GM23338 (cell line): ENCODE measurements around the gene ANKLE2. TPM values are rescaled to one million over a fixed set of nuclear protein-coding genes. Genes with fewer than 3 reads are reported as not detected.

ENCODE experiments used
- ATAC-seq: fragments of 200-7000 bp; cut with Tn5 transposase; 3 replicates; pipeline ENCODE4 v1.9.1; 2020
- DNase-seq: peaks from one replicate; pipeline ENCODE4 v3.0.0-alpha.2; 2015; ENCODE audit warnings: low spot score
- H2AFZ ChIP-seq: fragments of 200-600 bp; sonication (generic); 2 replicates; pipeline ENCODE4 v1.8.0; 2016; ENCODE audit warnings: antibody characterized with exemption, mild to moderate bottlenecking, moderate library complexity
- H3F3A ChIP-seq: fragments of 200-600 bp; sonication (generic); replicated peaks from 2 replicates; pipeline ENCODE4 v1.8.0; 2017; ENCODE audit warnings: antibody characterized with exemption, mixed run types, low read depth
- H3K27ac ChIP-seq: fragments of 200-600 bp; sonication (generic); 2 replicates; pipeline ENCODE4 v1.6.1; 2016; ENCODE audit warnings: low read depth
- H3K27me3 ChIP-seq: fragments of 200-600 bp; sonication (generic); 2 replicates; pipeline ENCODE4 v1.8.0; 2016; ENCODE audit warnings: mild to moderate bottlenecking, mixed run types, moderate library complexity; ENCODE audit not compliant: insufficient read depth
- H3K36me3 ChIP-seq: fragments of 200-600 bp; sonication (generic); 2 replicates; pipeline ENCODE4 v1.8.0; 2016; ENCODE audit warnings: mild to moderate bottlenecking; ENCODE audit not compliant: insufficient read depth
- H3K4me1 ChIP-seq: fragments of 200-600 bp; sonication (generic); 2 replicates; pipeline ENCODE4 v1.8.0; 2016; ENCODE audit warnings: mild to moderate bottlenecking, moderate library complexity; ENCODE audit not compliant: insufficient read depth
- H3K4me2 ChIP-seq: fragments of 200-600 bp; sonication (generic); 2 replicates; pipeline ENCODE4 v1.7.1; 2017; ENCODE audit warnings: mixed run types
- H3K4me3 ChIP-seq: fragments of 200-600 bp; sonication (generic); 2 replicates; pipeline ENCODE4 v1.6.1; 2016; ENCODE audit warnings: mixed run types
- H3K79me2 ChIP-seq: fragments of 200-600 bp; sonication (generic); replicated peaks from 2 replicates; pipeline ENCODE4 v1.8.0; 2017; ENCODE audit warnings: mild to moderate bottlenecking; ENCODE audit not compliant: insufficient read depth
- H3K9me2 ChIP-seq: fragments of 200-600 bp; sonication (generic); 2 replicates; pipeline ENCODE4 v1.8.0; 2017; ENCODE audit not compliant: insufficient read depth
- H4K20me1 ChIP-seq: fragments of 200-600 bp; sonication (generic); replicated peaks from 2 replicates; pipeline ENCODE4 v1.8.0; 2017; ENCODE audit warnings: mild to moderate bottlenecking; ENCODE audit not compliant: insufficient read depth
- H3K27ac Mint-ChIP-seq: 2 replicates; pipeline ENCODE4 v1.8.0; 2020; ENCODE audit warnings: inconsistent platforms, mild to moderate bottlenecking, moderate library complexity, mixed read lengths
- H3K27me3 Mint-ChIP-seq: 3 replicates; pipeline ENCODE4 v1.8.0; 2022; ENCODE audit warnings: low read depth, mild to moderate bottlenecking, moderate library complexity, mixed read lengths, inconsistent platforms; ENCODE audit not compliant: insufficient read depth, poor library complexity
- H3K36me3 Mint-ChIP-seq: 3 replicates; pipeline ENCODE4 v1.8.0; 2021; ENCODE audit warnings: low read depth, mild to moderate bottlenecking, inconsistent platforms, moderate library complexity, mixed read lengths
- H3K4me1 Mint-ChIP-seq: 3 replicates; pipeline ENCODE4 v1.8.0; 2020; ENCODE audit warnings: mild to moderate bottlenecking, inconsistent platforms, mixed read lengths
- H3K4me3 Mint-ChIP-seq: 3 replicates; pipeline ENCODE4 v1.8.0; 2021; ENCODE audit warnings: moderate library complexity, mild to moderate bottlenecking, inconsistent platforms, mixed read lengths
- H3K9me3 Mint-ChIP-seq: 3 replicates; pipeline ENCODE4 v1.8.0; 2020; ENCODE audit warnings: moderate library complexity, mild to moderate bottlenecking, inconsistent platforms, mixed read lengths
- CREB1 ChIP-seq: fragments of 250-450 bp; sonication (Bioruptor Pico); IDR thresholded peaks from 2 replicates; pipeline ENCODE4 v1.5.0; 2020; ENCODE audit warnings: low read depth, mild to moderate bottlenecking, moderate library complexity
- EZH2 ChIP-seq: fragments of 200-600 bp; sonication (generic); IDR thresholded peaks from one replicate; pipeline ENCODE4 v1.8.0; 2017; ENCODE audit warnings: antibody characterized with exemption, mild to moderate bottlenecking, low read depth; ENCODE audit not compliant: unreplicated experiment
- EZH2phosphoT487 ChIP-seq: fragments of 200-600 bp; sonication (generic); IDR thresholded peaks from one replicate; pipeline ENCODE4 v1.8.1; 2018; ENCODE audit warnings: antibody characterized with exemption; ENCODE audit not compliant: unreplicated experiment
- JUNB ChIP-seq: IDR thresholded peaks from one replicate; pipeline ENCODE4 v1.6.1; 2016; ENCODE audit warnings: antibody characterized with exemption; ENCODE audit not compliant: unreplicated experiment
- NANOG ChIP-seq: IDR thresholded peaks from 2 replicates; pipeline ENCODE4 v1.6.1; 2016; ENCODE audit warnings: antibody characterized with exemption, borderline replicate concordance
- POLR2AphosphoS5 ChIP-seq: IDR thresholded peaks from 2 replicates; pipeline ENCODE4 v1.6.1; 2016; ENCODE audit warnings: antibody characterized with exemption, low read depth
- STAT1 ChIP-seq: IDR thresholded peaks from one replicate; pipeline ENCODE4 v1.6.1; 2016; ENCODE audit warnings: antibody characterized with exemption; ENCODE audit not compliant: unreplicated experiment
- ZNF114 ChIP-seq: fragments of 250-450 bp; sonication (Bioruptor Pico); IDR thresholded peaks from 2 replicates; pipeline ENCODE4 v1.5.0; 2020; ENCODE audit warnings: mild to moderate bottlenecking, moderate library complexity
- ZNF331 ChIP-seq: fragments of 250-450 bp; sonication (Bioruptor Pico); IDR thresholded peaks from 2 replicates; pipeline ENCODE4 v1.5.0; 2020; ENCODE audit warnings: low read depth, mild to moderate bottlenecking, moderate library complexity
- polyA plus RNA-seq: library from polyadenylated mRNA; unstranded; fragments of >200 nt; fragmentation: Nextera tagmentation; extraction: Ambion mirVana; gene quantifications from 2 replicates; pipeline ENCODE4 v1.2.1, GENCODE V29; 2016
- total RNA-seq: library from RNA; depleted of rRNA; stranded (reverse); fragments of >200 nt; shearing (Covaris generic); gene quantifications from 2 replicates; pipeline ENCODE4 v1.2.3, GENCODE V29; 2014
- TF ChIP-seq, protein P1 (sequence below): fragments of 250-450 bp; sonication (Bioruptor Pico); IDR thresholded peaks from 2 replicates; pipeline ENCODE4 v1.5.0; 2020; ENCODE audit warnings: mild to moderate bottlenecking, moderate library complexity
- TF ChIP-seq, protein P2 (sequence below): IDR thresholded peaks from 2 replicates; pipeline ENCODE4 v1.6.1; 2016; ENCODE audit warnings: antibody characterized with exemption
- TF ChIP-seq, protein P3 (sequence below): IDR thresholded peaks from one replicate; pipeline ENCODE4 v1.6.1; 2018; ENCODE audit warnings: antibody characterized with exemption; ENCODE audit not compliant: unreplicated experiment
- TF ChIP-seq, protein P4 (sequence below), 2 experiments: fragments of 200-600 bp in 1 of 2; sonication (generic) in 1 of 2; conservative IDR thresholded peaks; 2 replicates each; pipeline versions ENCODE4 v1.5.1 to v1.6.1; 2016 to 2017; ENCODE audit warnings: antibody characterized with exemption in 2 of 2, low read depth in 2 of 2, mild to moderate bottlenecking in 2 of 2, moderate library complexity in 1 of 2

Gene ANKLE2
- total and polyA plus RNA-seq, 2 experiments from 2014 or later: 27.2 to 63.7 TPM

DNA sequence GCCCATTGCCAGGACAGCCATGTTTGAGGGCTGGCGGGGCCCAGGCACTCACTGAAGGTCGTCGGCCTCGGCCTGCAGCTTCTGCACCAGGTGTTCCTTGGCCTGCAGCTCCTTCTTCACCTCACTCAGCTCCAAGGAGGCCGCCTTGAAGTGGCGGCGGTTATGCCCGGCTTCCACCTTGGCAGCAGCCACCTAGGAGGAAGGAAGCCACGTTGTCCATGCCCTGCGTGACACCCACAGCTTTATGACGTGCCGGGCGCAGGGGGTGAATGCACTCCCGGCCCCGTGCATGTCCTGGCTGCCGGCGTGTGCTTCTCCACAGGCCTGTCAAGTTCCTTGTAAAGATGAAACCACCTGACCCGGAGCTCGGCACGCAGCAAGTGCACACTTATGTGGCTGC is 16.0 kb upstream of the ANKLE2 start:
- no peak overlapping the region for H3K27ac ChIP-seq
- no peak for TF ChIP-seq ZNF331 (CRISPR knock-in tag)
- TF ChIP-seq, protein P1, sequence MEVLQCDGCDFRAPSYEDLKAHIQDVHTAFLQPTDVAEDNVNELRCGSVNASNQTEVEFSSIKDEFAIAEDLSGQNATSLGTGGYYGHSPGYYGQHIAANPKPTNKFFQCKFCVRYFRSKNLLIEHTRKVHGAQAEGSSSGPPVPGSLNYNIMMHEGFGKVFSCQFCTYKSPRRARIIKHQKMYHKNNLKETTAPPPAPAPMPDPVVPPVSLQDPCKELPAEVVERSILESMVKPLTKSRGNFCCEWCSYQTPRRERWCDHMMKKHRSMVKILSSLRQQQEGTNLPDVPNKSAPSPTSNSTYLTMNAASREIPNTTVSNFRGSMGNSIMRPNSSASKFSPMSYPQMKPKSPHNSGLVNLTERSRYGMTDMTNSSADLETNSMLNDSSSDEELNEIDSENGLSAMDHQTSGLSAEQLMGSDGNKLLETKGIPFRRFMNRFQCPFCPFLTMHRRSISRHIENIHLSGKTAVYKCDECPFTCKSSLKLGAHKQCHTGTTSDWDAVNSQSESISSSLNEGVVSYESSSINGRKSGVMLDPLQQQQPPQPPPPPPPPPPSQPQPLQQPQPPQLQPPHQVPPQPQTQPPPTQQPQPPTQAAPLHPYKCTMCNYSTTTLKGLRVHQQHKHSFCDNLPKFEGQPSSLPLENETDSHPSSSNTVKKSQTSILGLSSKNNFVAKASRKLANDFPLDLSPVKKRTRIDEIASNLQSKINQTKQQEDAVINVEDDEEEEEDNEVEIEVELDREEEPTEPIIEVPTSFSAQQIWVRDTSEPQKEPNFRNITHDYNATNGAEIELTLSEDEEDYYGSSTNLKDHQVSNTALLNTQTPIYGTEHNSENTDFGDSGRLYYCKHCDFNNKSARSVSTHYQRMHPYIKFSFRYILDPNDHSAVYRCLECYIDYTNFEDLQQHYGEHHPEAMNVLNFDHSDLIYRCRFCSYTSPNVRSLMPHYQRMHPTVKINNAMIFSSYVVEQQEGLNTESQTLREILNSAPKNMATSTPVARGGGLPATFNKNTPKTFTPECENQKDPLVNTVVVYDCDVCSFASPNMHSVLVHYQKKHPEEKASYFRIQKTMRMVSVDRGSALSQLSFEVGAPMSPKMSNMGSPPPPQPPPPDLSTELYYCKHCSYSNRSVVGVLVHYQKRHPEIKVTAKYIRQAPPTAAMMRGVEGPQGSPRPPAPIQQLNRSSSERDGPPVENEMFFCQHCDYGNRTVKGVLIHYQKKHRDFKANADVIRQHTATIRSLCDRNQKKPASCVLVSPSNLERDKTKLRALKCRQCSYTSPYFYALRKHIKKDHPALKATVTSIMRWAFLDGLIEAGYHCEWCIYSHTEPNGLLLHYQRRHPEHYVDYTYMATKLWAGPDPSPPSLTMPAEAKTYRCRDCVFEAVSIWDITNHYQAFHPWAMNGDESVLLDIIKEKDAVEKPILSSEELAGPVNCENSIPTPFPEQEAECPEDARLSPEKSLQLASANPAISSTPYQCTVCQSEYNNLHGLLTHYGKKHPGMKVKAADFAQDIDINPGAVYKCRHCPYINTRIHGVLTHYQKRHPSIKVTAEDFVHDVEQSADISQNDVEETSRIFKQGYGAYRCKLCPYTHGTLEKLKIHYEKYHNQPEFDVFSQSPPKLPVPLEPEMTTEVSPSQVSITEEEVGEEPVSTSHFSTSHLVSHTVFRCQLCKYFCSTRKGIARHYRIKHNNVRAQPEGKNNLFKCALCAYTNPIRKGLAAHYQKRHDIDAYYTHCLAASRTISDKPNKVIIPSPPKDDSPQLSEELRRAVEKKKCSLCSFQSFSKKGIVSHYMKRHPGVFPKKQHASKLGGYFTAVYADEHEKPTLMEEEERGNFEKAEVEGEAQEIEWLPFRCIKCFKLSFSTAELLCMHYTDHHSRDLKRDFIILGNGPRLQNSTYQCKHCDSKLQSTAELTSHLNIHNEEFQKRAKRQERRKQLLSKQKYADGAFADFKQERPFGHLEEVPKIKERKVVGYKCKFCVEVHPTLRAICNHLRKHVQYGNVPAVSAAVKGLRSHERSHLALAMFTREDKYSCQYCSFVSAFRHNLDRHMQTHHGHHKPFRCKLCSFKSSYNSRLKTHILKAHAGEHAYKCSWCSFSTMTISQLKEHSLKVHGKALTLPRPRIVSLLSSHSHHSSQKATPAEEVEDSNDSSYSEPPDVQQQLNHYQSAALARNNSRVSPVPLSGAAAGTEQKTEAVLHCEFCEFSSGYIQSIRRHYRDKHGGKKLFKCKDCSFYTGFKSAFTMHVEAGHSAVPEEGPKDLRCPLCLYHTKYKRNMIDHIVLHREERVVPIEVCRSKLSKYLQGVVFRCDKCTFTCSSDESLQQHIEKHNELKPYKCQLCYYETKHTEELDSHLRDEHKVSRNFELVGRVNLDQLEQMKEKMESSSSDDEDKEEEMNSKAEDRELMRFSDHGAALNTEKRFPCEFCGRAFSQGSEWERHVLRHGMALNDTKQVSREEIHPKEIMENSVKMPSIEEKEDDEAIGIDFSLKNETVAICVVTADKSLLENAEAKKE (CRISPR knock-in tag): no peak
- TF ChIP-seq STAT1: no peak
- TF ChIP-seq CREB1 (CRISPR knock-in tag): no peak
- TF ChIP-seq, protein P2, sequence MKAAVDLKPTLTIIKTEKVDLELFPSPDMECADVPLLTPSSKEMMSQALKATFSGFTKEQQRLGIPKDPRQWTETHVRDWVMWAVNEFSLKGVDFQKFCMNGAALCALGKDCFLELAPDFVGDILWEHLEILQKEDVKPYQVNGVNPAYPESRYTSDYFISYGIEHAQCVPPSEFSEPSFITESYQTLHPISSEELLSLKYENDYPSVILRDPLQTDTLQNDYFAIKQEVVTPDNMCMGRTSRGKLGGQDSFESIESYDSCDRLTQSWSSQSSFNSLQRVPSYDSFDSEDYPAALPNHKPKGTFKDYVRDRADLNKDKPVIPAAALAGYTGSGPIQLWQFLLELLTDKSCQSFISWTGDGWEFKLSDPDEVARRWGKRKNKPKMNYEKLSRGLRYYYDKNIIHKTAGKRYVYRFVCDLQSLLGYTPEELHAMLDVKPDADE: no peak
- no peak for TF ChIP-seq EZH2
- TF ChIP-seq, protein P3, sequence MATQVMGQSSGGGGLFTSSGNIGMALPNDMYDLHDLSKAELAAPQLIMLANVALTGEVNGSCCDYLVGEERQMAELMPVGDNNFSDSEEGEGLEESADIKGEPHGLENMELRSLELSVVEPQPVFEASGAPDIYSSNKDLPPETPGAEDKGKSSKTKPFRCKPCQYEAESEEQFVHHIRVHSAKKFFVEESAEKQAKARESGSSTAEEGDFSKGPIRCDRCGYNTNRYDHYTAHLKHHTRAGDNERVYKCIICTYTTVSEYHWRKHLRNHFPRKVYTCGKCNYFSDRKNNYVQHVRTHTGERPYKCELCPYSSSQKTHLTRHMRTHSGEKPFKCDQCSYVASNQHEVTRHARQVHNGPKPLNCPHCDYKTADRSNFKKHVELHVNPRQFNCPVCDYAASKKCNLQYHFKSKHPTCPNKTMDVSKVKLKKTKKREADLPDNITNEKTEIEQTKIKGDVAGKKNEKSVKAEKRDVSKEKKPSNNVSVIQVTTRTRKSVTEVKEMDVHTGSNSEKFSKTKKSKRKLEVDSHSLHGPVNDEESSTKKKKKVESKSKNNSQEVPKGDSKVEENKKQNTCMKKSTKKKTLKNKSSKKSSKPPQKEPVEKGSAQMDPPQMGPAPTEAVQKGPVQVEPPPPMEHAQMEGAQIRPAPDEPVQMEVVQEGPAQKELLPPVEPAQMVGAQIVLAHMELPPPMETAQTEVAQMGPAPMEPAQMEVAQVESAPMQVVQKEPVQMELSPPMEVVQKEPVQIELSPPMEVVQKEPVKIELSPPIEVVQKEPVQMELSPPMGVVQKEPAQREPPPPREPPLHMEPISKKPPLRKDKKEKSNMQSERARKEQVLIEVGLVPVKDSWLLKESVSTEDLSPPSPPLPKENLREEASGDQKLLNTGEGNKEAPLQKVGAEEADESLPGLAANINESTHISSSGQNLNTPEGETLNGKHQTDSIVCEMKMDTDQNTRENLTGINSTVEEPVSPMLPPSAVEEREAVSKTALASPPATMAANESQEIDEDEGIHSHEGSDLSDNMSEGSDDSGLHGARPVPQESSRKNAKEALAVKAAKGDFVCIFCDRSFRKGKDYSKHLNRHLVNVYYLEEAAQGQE: no peak
- no peak for TF ChIP-seq JUNB
- no peak for TF ChIP-seq EZH2phosphoT487
- no peak for TF ChIP-seq POLR2AphosphoS5
- no peak for TF ChIP-seq NANOG
- TF ChIP-seq, protein P4, sequence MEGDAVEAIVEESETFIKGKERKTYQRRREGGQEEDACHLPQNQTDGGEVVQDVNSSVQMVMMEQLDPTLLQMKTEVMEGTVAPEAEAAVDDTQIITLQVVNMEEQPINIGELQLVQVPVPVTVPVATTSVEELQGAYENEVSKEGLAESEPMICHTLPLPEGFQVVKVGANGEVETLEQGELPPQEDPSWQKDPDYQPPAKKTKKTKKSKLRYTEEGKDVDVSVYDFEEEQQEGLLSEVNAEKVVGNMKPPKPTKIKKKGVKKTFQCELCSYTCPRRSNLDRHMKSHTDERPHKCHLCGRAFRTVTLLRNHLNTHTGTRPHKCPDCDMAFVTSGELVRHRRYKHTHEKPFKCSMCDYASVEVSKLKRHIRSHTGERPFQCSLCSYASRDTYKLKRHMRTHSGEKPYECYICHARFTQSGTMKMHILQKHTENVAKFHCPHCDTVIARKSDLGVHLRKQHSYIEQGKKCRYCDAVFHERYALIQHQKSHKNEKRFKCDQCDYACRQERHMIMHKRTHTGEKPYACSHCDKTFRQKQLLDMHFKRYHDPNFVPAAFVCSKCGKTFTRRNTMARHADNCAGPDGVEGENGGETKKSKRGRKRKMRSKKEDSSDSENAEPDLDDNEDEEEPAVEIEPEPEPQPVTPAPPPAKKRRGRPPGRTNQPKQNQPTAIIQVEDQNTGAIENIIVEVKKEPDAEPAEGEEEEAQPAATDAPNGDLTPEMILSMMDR (conservative IDR thresholded peaks at IDR 0.05; ENCODE audit: low read depth in 2 of 2): no peak
- TF ChIP-seq ZNF114 (CRISPR knock-in tag): no peak
- DNase-seq (no peak), ATAC-seq (no peak)
- Mint-ChIP-seq H3K9me3 (no peaks in the 10 kb centered on the region), H3K27me3 (peaks cover 11% of the 10 kb centered on the region), H3K27ac (no peak overlapping the region), H3K4me3 (no peak overlapping the region), H3K36me3 (peaks cover 55% of the 10 kb centered on the region), H3K4me1 (no peaks in the 10 kb centered on the region)
- no peak overlapping the region for H3K4me3 ChIP-seq
- H3K4me2 ChIP-seq: no peak overlapping the region
- H3K4me1 ChIP-seq: no peaks in the 10 kb centered on the region
- H3K27me3 ChIP-seq: no peaks in the 10 kb centered on the region
- H3K79me2 ChIP-seq: no peaks in the 10 kb centered on the region
- H3F3A ChIP-seq: peaks cover 4% of the 10 kb centered on the region; the same call in 1 of the 2 replicates
- no peak overlapping the region for H2AFZ ChIP-seq
- H4K20me1 ChIP-seq: no peaks in the 10 kb centered on the region
- peaks cover 22% of the 10 kb centered on the region for H3K36me3 ChIP-seq
- no peaks in the 10 kb centered on the region for H3K9me2 ChIP-seq
